A549 (cell line): ENCODE results near the gene STAG3. TPM values are rescaled to one million over a fixed set of nuclear protein-coding genes. Genes with fewer than 3 reads are reported as not detected.

Source experiments
- ATAC-seq, 2 experiments: fragments of 200-7000 bp in 1 of 2; fragments of >200 bp in 1 of 2; cut with Nextera tagmentation in 1 of 2; cut with Tn5 transposase in 1 of 2; 3 replicates each; pipeline versions ENCODE4 v1.8.0 to v1.9.1; 2018 to 2020; ENCODE audit warnings: mild to moderate bottlenecking in 1 of 2, moderate library complexity in 1 of 2
- CTCF ChIA-PET: fragments of 300-600 bp; sonication (Branson Sonifier 250); formaldehyde crosslinking; extraction: SDS; loops from one replicate; lab custom pipeline; 2021; ENCODE audit warnings: antibody characterized with exemption, inconsistent platforms; lab: Yijun Ruan, JAX
- POLR2A ChIA-PET: fragments of 350-600 bp; formaldehyde crosslinking; extraction: SDS; loops from one replicate; lab custom pipeline; 2021; ENCODE audit warnings: antibody characterized with exemption, inconsistent platforms; lab: Yijun Ruan, JAX
- DNase-seq, 2 experiments: peaks; one replicate each; pipeline versions ENCODE4 v3.0.0 to v3.0.0-alpha.2; 2011 to 2016; ENCODE audit warnings: low read depth in 1 of 2, low spot score in 1 of 2
- FAIRE-seq: peaks from 2 replicates; lab custom pipeline; 2011; peaks lifted over from hg19 to GRCh38; lab: Jason Lieb, UNC
- H3K27ac ChIP-seq, 2 experiments: fragments of >200 bp; sonication (Bioruptor Twin); formaldehyde crosslinking; 3 replicates each; pipeline ENCODE4 v1.5.1; 2016 to 2017
- H3K4me1 ChIP-seq: fragments of >200 bp; sonication (Bioruptor Twin); formaldehyde crosslinking; 3 replicates; pipeline ENCODE4 v1.6.1; 2016
- H3K4me2 ChIP-seq: fragments of >200 bp; sonication (Bioruptor Twin); formaldehyde crosslinking; 3 replicates; pipeline ENCODE4 v1.6.1; 2016
- H3K4me3 ChIP-seq: fragments of >200 bp; sonication (Bioruptor Twin); formaldehyde crosslinking; 3 replicates; pipeline ENCODE4 v1.5.1; 2016
- H3K9me3 ChIP-seq: fragments of >200 bp; sonication (Bioruptor Twin); formaldehyde crosslinking; 3 replicates; pipeline ENCODE4 v1.6.1; 2016
- CBX2 ChIP-seq: fragments of 200-600 bp; sonication (generic); IDR thresholded peaks from 2 replicates; pipeline ENCODE4 v1.6.1; 2016; ENCODE audit warnings: low read depth, mild to moderate bottlenecking, borderline replicate concordance
- CBX8 ChIP-seq: fragments of 200-600 bp; sonication (generic); IDR thresholded peaks from 2 replicates; pipeline ENCODE4 v1.6.1; 2016
- CTCF ChIP-seq: fragments of >200 bp; sonication (Bioruptor Twin); formaldehyde crosslinking; IDR thresholded peaks from 3 replicates; pipeline ENCODE4 v1.5.1; 2016
- EHF ChIP-seq: fragments of 250-450 bp; sonication (Bioruptor Pico); IDR thresholded peaks from 2 replicates; pipeline ENCODE4 v1.5.0; 2020; ENCODE audit warnings: mild to moderate bottlenecking
- EP300 ChIP-seq, 2 experiments: fragments of >200 bp; sonication (Bioruptor Twin); formaldehyde crosslinking; IDR thresholded peaks; 2 replicates in 1 of 2; 3 replicates in 1 of 2; pipeline ENCODE4 v1.6.1; 2016 to 2017
- FOSL2 ChIP-seq, 2 experiments: fragments of 450-650 bp in 1 of 2; fragments of >200 bp in 1 of 2; sonication (Bioruptor Twin) in 1 of 2; formaldehyde crosslinking; IDR thresholded peaks; 2 replicates each; pipeline versions ENCODE4 v1.5.0 to v1.6.1; 2016 to 2020; ENCODE audit warnings: mild to moderate bottlenecking in 1 of 2, moderate library complexity in 1 of 2
- FOXS1 ChIP-seq: fragments of 250-450 bp; sonication (Bioruptor Pico); IDR thresholded peaks from 2 replicates; pipeline ENCODE4 v1.5.0; 2020; ENCODE audit warnings: mild to moderate bottlenecking, moderate library complexity
- HDAC2 ChIP-seq: fragments of 200-600 bp; sonication (generic); IDR thresholded peaks from 2 replicates; pipeline ENCODE4 v1.6.1; 2016
- HEYL ChIP-seq: fragments of 250-450 bp; sonication (Bioruptor Pico); IDR thresholded peaks from 2 replicates; pipeline ENCODE4 v1.8.0; 2021; ENCODE audit warnings: mild to moderate bottlenecking, moderate library complexity
- HOXA7 ChIP-seq: fragments of 250-450 bp; sonication (Bioruptor Pico); IDR thresholded peaks from 2 replicates; pipeline ENCODE4 v1.5.0; 2020; ENCODE audit warnings: mild to moderate bottlenecking, moderate library complexity
- HOXB13 ChIP-seq: fragments of 250-450 bp; sonication (Bioruptor Pico); IDR thresholded peaks from 2 replicates; pipeline ENCODE4 v1.5.0; 2020; ENCODE audit warnings: low read depth, mild to moderate bottlenecking, moderate library complexity
- JUNB ChIP-seq: fragments of >200 bp; sonication (Bioruptor Twin); formaldehyde crosslinking; IDR thresholded peaks from 2 replicates; pipeline ENCODE4 v1.6.1; 2016
- KDM1A ChIP-seq: fragments of 200-600 bp; sonication (generic); IDR thresholded peaks from 2 replicates; pipeline ENCODE4 v1.6.1; 2016; ENCODE audit warnings: low read depth, mild to moderate bottlenecking
- KDM5A ChIP-seq: fragments of 200-600 bp; sonication (generic); IDR thresholded peaks from 2 replicates; pipeline ENCODE4 v1.6.1; 2016; ENCODE audit warnings: antibody characterized with exemption, mild to moderate bottlenecking
- MAFK ChIP-seq: fragments of 450-650 bp; IDR thresholded peaks from 2 replicates; pipeline ENCODE4 v1.6.1; 2014; ENCODE audit not compliant: partially characterized antibody
- MYC ChIP-seq: IDR thresholded peaks from 2 replicates; pipeline ENCODE4 v1.6.1; 2012; ENCODE audit warnings: mild to moderate bottlenecking, inconsistent platforms, low read length, improper control_type of control experiment, borderline replicate concordance
- PHF8 ChIP-seq: fragments of 200-600 bp; sonication (generic); IDR thresholded peaks from 2 replicates; pipeline ENCODE4 v1.6.1; 2016; ENCODE audit warnings: low read depth, mild to moderate bottlenecking, antibody characterized with exemption, moderate library complexity, borderline replicate concordance
- POLR2A ChIP-seq: IDR thresholded peaks from 2 replicates; pipeline ENCODE4 v1.6.1; 2012; ENCODE audit warnings: mild to moderate bottlenecking, low read length
- POLR2AphosphoS2 ChIP-seq: conservative IDR thresholded peaks from 2 replicates; pipeline ENCODE4 v1.6.1; 2012; ENCODE audit warnings: low read length, improper control_type of control experiment, inconsistent platforms
- RAD21 ChIP-seq, 2 experiments: fragments of >200 bp in 1 of 2; sonication (Bioruptor Twin) in 1 of 2; formaldehyde crosslinking in 1 of 2; IDR thresholded peaks in 1 of 2; conservative IDR thresholded peaks in 1 of 2; 2 replicates in 1 of 2; 3 replicates in 1 of 2; pipeline ENCODE4 v1.6.1; 2012 to 2018; ENCODE audit warnings: inconsistent platforms in 1 of 2
- RCOR1 ChIP-seq: fragments of 150-350 bp; IDR thresholded peaks from 2 replicates; pipeline ENCODE4 v1.6.1; 2014; ENCODE audit warnings: antibody characterized with exemption, low read length, low read depth
- REST ChIP-seq: fragments of 200-600 bp; sonication (generic); IDR thresholded peaks from 2 replicates; pipeline ENCODE4 v1.6.1; 2016; ENCODE audit warnings: antibody characterized with exemption, mild to moderate bottlenecking, moderate library complexity
- RNF2 ChIP-seq: fragments of 200-600 bp; sonication (generic); IDR thresholded peaks from 2 replicates; pipeline ENCODE4 v1.6.1; 2016; ENCODE audit warnings: low read depth, mild to moderate bottlenecking, antibody characterized with exemption, moderate library complexity, borderline replicate concordance
- SREBF2 ChIP-seq: fragments of 450-650 bp; IDR thresholded peaks from 2 replicates; pipeline ENCODE4 v1.6.1; 2014; ENCODE audit warnings: mild to moderate bottlenecking, moderate library complexity
- TP53 ChIP-seq: fragments of 250-450 bp; sonication (Bioruptor Pico); IDR thresholded peaks from 2 replicates; pipeline ENCODE4 v1.5.0; 2021; ENCODE audit warnings: mild to moderate bottlenecking, moderate library complexity
- USF2 ChIP-seq: fragments of 450-650 bp; IDR thresholded peaks from 2 replicates; pipeline ENCODE4 v1.6.1; 2014; ENCODE audit warnings: antibody characterized with exemption
- ZC3H11A ChIP-seq: fragments of 450-650 bp; IDR thresholded peaks from 2 replicates; pipeline ENCODE4 v1.6.1; 2014; ENCODE audit warnings: antibody characterized with exemption, mild to moderate bottlenecking
- ZSCAN20 ChIP-seq: fragments of 250-450 bp; sonication (Bioruptor Pico); IDR thresholded peaks from 2 replicates; pipeline ENCODE4 v1.8.0; 2022; ENCODE audit warnings: mild to moderate bottlenecking, moderate library complexity
- WGBS: methylation state at CpG from one replicate; pipeline ENCODE4 v1.1.6; 2017; ENCODE audit errors: missing lambda C conversion rate; 5-methylcytosine and 5-hydroxymethylcytosine counted together
- polyA plus RNA-seq, 4 experiments: library from polyadenylated mRNA; depleted of rRNA in 3 of 4; stranded (reverse); fragments of >200 nt; fragmentation: RNase III in 1 of 4; extraction: RNeasy Plus Mini Kit Qiagen cat#74134 plus additional on column Dnase treatment in 1 of 4; gene quantifications; 2 replicates in 3 of 4; 3 replicates in 1 of 4; pipeline ENCODE4 v1.2.3, GENCODE V29; 2011 to 2017

Gene STAG3
- polyA plus RNA-seq, 2 of the 4 experiments (the other 2 are of a cell fraction) = 0.25 to 0.50 TPM

- 78% methylated on average over 13 of the region's 13 CpGs for WGBS
- CTCF ChIA-PET = interaction anchor here (0.6 to 13.2 kb wide), 7 partner anchors 13 to 714 kb away, joined by 3 to 245 read pairs (median 4); partner anchors contain the start of genes LAMTOR4, SLC12A9 and TRAPPC14
- ATAC-seq (no peak), DNase-seq (no peak)
- no peak overlapping the region for H3K27ac ChIP-seq
- H3K4me3 ChIP-seq = no peak overlapping the region
- POLR2A ChIA-PET = interaction anchor here (1.3 kb wide), 1 partner anchor 11 kb away, joined by 3 read pairs; the partner anchor contains the start of gene LAMTOR4
- H3K4me2 ChIP-seq = no peak overlapping the region
- no peaks in the 10 kb centered on the region for H3K4me1 ChIP-seq
- H3K9me3 ChIP-seq = no peaks in the 10 kb centered on the region
- TF ChIP-seq JUNB (no peak), RAD21 (conservative IDR thresholded peaks at IDR 0.05 in 1 of 2, IDR thresholded peaks at IDR 0.05 in 1 of 2) (no peak), ZC3H11A (no peak), EP300 (IDR thresholded peaks at IDR 0.05) (no peak), TP53 (CRISPR knock-in tag) (no peak), RCOR1 (no peak), HEYL (CRISPR knock-in tag) (no peak), FOXS1 (CRISPR knock-in tag) (no peak), REST (no peak), HOXA7 (CRISPR knock-in tag) (no peak), ZSCAN20 (CRISPR knock-in tag) (no peak), USF2 (no peak), MAFK (no peak), CTCF (no peak), HOXB13 (CRISPR knock-in tag) (no peak), POLR2A (no peak), CBX2 (no peak), MYC (no peak)
- TF ChIP-seq, all 56 proteins: peak for 0
- FAIRE-seq = no peak
Measured at GRCh38 chr7:100137851-100138760, 39.6 kb upstream of the STAG3 start.

- CTCF ChIA-PET = interaction anchor here (0.7 to 23.1 kb wide), 2 partner anchors 7 to 10 kb away, joined by 3 to 245 read pairs; no protein-coding TSS in a partner anchor
- no peak overlapping the region for H3K27ac ChIP-seq
- no peaks in the 10 kb centered on the region for H3K4me1 ChIP-seq
- no peak for DNase-seq
- FAIRE-seq = no peak
- no peak overlapping the region for H3K4me3 ChIP-seq
- no peak for ATAC-seq
- no peak overlapping the region for H3K4me2 ChIP-seq
- POLR2A ChIA-PET = no interaction called here
- 68% methylated on average over 3 of the region's 3 CpGs for WGBS
- no peaks in the 10 kb centered on the region for H3K9me3 ChIP-seq
- TF ChIP-seq POLR2AphosphoS2 (no peak), POLR2A (no peak), MAFK (no peak), CBX8 (no peak), PHF8 (no peak), RNF2 (no peak), HDAC2 (no peak), CTCF (no peak), KDM5A (no peak), CBX2 (no peak), HOXB13 (CRISPR knock-in tag) (no peak), FOSL2 (IDR thresholded peaks at IDR 0.05) (no peak), FOSL2 (CRISPR knock-in tag; IDR thresholded peaks at IDR 0.05) (no peak), EHF (CRISPR knock-in tag) (no peak), TP53 (CRISPR knock-in tag) (no peak), KDM1A (no peak), SREBF2 (no peak)
Measured at GRCh38 chr7:100141555-100141949, 36.2 kb upstream of the STAG3 start.
